HG02840 (cell line): ENCODE measurements around the gene PRDM2.

Source experiments
- ATAC-seq: cut with Tn5 transposase; IDR thresholded peaks from one replicate; pipeline ENCODE4 v1.9.1; 2021; ENCODE audit warnings: mild to moderate bottlenecking, moderate library complexity, moderate number of reproducible peaks; ENCODE audit not compliant: unreplicated experiment, low FRiP score

PRDM2 gene

DNA sequence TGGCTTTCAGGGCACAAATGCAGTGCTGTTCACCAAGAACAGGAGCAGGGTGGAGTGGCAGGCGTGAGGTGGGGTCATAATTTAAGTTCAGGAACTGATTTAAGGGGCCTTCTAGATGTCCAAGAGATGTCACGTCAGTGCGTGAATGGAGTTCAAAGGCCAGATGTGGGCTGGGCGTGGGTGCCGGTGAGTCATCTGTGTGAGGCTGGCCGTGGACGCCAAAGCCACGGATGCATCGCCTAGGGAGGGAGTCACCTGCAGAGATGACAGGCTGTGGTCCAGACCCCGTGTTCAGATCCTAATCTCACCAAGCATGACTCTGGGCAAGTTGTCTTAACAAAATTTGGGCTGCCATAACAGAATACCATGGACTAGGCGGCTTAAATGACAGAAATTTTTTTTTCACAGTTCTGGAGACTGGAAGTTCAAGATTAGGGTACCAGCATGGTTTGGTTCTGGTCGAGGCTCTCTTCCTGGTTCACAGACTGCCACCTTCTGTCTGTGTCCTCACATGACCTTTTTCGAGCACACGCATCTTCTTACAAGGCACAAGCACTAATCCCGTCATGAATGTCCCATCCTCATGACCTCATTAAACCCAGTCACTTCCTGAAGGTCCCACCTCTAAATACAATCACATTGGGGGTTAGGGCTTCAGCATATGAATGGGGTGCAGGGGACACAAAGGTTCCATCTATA, 109.6 kb downstream of the PRDM2 start:
- no peak for ATAC-seq

GRCh38 chr1:13812456-13813397, 112.7 kb downstream of the PRDM2 start:
- ATAC-seq: no peak

DNA sequence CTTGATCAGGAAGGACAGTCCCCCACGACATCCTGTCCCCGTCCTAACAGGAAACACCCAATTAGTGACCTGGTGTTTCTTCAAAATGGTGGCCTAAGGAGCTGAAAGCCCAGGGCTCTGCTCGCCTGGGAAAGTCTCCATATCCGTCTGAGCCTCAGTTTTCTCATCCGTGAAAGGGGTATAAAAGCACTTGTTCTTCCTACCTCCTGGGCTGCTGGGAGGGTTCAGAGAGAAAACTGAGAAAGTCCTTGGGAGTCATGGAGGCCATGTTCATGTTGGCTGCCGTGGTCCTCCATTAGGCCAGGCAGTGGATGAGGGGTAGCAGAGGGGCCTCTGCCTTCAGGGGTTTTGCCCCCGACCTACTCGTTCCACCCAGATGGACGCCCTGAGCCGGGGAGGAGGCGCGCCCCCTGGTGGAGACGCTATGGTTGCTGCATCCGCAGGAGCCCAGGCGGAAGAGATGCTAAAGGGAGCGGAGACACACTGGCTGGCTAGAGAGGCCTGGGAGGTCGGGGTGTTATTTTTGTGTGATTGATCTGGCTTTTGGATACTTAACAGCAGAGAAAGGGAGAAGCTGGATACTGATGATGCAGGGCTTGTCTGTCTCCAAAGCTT, 113.5 kb downstream of the PRDM2 start:
- ATAC-seq: no peak

DNA sequence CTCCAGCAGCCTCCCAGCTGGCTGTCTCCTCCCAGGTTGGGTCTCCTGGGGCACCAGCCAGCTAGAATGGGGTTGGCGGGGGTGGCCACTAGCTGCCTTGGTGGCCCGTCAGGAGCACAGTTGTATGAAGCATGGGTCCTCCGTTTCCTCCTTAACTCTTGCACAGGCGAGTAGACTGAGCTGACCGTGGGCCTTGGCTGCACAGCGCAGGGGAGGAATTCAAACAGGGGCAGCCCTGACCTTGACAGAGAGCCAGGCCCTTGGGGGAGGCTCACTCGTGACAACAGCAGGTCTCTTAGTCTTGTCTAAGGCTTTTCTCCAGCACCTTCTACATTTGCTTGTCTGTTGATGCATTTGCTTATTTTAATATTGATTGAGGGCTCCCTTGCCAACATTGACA, 114.1 kb downstream of the PRDM2 start:
- ATAC-seq: no peak

- no peak for ATAC-seq
These were observed 116.2 kb downstream of the PRDM2 start for GRCh38 chr1:13816016-13816760.

DNA sequence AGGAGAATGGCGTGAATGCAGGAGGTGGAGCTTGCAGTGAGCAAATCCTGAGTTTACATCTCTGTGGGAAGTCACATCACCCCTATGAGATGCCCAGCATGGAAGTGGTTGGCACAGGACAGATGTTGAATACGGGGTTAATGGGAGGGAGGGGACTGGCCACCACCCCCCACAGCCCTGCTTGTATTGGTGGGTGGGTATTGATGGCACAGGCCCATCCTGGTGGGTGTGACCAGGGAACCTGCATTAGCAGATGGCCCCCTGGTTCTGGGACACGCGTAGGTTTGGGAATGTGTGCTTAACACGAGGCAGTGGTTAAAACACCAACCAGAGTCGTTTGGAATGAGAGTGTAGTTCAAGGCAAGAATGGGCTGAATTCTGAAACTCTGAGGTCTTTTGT, 117.9 kb downstream of the PRDM2 start:
- ATAC-seq: no peak

DNA sequence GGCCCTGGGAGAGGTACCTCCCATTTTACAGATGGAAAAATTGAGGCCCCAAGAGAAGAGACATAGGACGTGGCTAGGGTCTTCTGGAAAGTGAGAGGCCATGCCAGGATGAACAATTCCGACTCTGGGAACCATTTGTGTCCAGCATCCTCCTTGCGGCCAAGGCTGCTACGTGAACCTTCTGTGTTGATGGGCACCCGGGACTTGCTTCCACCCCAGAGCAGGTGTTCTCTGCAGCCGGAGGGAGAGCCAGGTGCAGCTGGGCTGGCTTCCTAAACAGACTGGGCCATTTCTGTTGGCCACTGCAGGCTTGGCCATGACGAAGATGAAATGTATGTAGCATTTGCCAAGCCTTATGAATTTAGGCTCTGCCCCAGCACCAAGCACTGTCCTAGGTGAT, 118.9 kb downstream of the PRDM2 start:
- ATAC-seq: no peak

GRCh38 chr1:13819642-13820041, 119.7 kb downstream of the PRDM2 start:
- ATAC-seq: no peak

GRCh38 chr1:13820055-13820454, 120.1 kb downstream of the PRDM2 start:
- ATAC-seq: no peak

DNA sequence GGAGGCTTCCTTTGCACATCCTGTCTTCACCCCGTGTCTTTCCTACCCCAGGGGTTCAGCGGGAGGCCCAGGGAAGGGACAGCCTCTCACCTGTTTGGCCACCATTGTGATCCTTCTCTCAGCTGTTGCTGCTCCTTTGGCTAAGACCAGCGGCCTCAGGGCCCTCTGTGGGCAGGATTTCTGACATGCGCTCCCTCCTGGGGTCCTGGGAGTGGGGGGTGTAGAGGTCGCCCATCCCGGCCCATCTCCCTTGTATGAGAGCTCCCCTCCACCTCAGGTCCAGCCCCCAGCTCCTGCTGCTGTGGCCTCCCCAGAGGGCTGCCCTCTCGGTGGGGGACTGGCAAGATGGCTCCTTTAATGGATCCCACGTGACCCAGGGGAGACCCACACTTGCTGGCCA, 120.5 kb downstream of the PRDM2 start:
- no peak for ATAC-seq

- no peak for ATAC-seq
These were observed 123.3 kb downstream of the PRDM2 start for GRCh38 chr1:13823126-13823880.

- no peak for ATAC-seq
These were observed 123.9 kb downstream of the PRDM2 start for GRCh38 chr1:13823936-13824335.

DNA sequence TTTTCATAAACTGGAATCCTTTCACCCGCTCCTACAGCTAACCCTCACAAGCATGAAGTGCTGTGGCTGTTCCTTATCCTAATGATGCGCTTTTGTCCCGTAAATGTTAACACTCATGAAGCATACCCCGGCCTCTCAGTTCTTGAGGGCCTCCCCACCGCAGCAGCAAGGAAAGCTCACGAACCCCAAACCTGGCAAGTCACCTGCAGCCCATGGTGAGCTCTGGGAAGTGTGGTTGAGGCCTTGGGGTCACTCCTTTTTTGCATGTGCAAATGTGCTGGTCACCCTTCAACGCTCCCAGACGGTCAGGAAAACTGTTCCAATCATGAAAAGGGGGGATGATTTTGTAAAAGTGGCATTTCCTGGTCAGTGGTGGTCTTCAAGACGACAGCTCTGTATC, 124.6 kb downstream of the PRDM2 start:
- no peak for ATAC-seq

DNA sequence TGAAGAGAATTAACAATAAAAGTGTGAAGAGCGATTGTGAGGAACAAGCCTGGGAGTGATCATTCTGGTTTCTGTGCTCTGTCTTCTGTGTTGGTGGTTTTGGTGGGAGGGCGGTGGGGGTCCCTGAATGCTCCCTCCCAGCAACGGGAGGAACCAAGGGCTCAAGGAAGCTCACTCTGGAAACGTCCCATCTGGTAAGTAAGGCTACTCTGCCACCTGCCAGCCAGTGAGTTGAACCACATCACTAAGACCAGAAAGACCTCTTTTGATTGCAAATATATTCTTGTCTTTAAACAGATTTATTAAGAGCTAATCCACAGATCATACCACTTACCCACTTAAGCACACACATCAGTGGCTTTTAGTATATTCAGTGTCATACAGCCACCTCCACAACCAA, 125.0 kb downstream of the PRDM2 start:
- no peak for ATAC-seq

- ATAC-seq: no peak
These were observed 126.0 kb downstream of the PRDM2 start for GRCh38 chr1:13826009-13826408.

GRCh38 chr1:13826591-13826990, 126.6 kb downstream of the PRDM2 start:
- ATAC-seq: no peak

DNA sequence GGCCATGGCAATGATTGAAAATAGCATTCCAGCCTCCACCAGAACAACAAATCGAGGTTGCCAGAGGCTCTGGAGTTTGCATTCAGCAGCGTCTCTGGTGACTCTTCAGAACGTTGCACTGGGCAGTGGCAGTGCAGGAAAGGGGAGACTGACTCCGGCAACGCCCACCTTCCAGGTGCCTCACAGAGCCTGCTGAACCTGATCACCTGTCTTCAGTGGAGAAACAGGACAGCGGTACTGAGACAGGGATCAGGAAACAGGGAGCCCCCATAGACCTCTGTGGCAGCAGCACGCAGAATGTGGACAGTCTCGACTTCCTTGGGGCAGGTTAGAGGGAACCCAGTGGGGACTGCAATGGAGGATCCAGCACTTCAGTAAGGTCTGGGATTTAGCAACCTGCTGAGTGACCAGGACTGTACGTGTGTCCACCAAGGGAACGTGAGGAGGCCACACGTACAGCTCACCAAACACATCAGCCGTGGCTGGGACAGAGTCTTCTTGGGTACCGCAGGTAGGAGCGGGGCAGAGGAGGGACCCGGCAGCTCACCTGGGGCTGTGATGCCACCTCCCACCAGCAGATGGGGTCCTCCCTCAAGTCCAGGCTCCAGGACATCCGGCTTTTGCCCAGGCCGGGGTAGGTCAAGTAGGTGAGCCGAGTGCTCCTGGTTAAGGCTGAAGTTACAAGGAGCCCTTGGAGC, 128.6 kb downstream of the PRDM2 start:
- ATAC-seq: no peak

DNA sequence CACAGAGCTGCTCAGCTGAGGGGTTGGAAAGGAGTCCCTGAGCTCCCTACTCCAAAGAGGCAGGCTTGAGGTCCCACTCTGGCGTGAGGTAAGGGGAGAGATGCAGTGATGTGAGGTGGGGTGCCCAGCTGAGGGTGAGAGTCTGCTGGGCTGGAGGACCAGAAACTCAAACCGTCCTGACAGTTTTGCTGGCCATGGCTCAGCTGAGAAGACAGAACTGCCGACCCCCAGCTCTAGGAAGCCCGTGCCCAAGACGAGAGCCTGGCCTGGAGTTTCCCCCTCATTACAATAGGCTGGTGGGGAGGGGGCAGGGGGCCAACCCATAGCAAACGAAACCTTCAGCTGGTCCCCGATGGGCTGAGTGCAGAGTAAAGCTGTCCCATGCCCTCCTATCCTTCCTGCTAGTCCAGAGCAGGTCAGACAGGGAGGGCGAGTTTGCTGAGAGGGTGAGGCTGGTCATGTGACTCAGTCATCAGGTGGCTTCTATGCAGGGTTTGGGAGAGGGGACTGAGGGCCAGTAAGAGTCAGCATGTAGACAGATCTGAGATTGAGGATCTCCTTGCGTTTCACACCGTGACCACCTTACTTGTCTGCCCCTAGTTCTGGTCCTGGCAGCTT, 129.3 kb downstream of the PRDM2 start:
- no peak for ATAC-seq

DNA sequence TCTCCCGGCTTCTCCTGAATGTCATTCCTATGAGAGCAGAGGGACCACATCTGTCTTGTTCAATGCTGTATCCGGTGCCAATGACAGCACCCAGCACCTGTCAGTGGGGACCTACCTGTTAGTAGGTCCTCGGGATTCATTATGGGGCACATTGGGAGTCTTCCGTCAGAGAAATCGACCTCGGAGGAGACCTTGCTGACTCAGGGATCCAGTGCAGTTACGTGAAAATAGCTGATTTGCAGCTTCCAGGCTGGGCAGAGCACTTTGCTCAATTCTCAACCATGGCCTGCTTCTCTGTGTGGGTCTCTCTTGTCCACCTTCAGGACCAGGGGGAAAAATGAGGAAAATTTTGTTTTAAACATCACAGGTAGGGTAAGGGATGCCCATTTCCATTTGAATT, 130.2 kb downstream of the PRDM2 start:
- ATAC-seq: no peak
